ENCODE results near the gene GALNT6. TPM values are rescaled to one million over a fixed set of nuclear protein-coding genes. Genes with fewer than 3 reads are reported as not detected.
"Not testable (repeated sequence)": the region's sequence is repeated elsewhere in the genome, so short reads cannot be mapped to it uniquely, and the experiment has no call there.

Gene GALNT6
- total and polyA plus RNA-seq, 12 donors = 0.15 to 6.3 (median 0.81) TPM

DNA sequence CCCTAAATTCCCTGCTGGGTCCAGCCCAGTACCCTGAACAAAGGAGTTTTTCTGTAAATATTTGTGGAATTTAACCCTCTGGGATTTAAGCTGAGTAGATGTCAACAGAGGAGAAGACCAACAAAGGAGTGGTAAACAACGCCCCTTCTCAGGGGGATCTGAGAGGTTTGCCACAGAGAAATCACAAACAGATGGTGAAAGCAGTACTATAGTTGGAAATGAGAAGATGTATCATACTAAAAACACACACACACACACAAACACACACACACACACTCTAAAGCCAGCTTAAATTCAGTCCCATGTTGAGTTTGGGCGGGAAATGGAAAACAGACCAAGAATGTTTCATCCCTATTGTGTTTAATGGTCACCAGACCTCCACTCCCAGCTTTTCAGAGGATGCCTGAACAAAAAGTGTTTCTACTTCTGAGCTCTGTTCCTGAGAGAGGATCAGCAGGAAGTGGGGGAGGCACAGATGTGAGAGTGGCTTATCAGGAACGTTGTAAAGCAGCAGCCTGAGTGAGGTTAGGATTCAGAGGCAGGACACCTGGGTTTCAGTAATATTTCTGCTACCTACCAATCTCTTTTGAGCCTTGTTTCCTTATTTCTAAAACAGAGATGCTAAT, 70.4 kb downstream of the GALNT6 start:
- intact Hi-C loops (cut with DNase I) = no loop called here

GRCh38 chr12:51320311-51320694, 70.9 kb downstream of the GALNT6 start:
- no peak for TF ChIP-seq CTCF (IDR thresholded peaks at IDR 0.05)
- 74 to 75% methylated on average over 4 of the region's 4 CpGs for WGBS, 2 donors
- peaks cover 0 to 64% (median 0%) of the 10 kb centered on the region in 9 donors for H3K4me1 ChIP-seq

More for the DNA sequence above, 70.4 kb downstream of the GALNT6 start:
- Histone ChIP-seq H3K4me1 (peaks cover 0 to 69% (median 0%) of the 10 kb centered on the region in 9 donors), H3K27me3 (no peaks in the 10 kb centered on the region), H3K9me3 (no peaks in the 10 kb centered on the region), H3K36me3 (peaks cover 0 to 3% (median 0%) of the 10 kb centered on the region in 9 donors), H3K27ac (peak overlapping the region in 1 of 10 donors; percentile 99), H3K4me3 (peak overlapping the region in 1 of 10 donors; percentile 70)
- TF ChIP-seq CTCF (IDR thresholded peaks at IDR 0.05) = no peak
- DNase-seq (no peak), ATAC-seq (no peak)
- 22 to 28% methylated on average over 3 of the region's 3 CpGs for WGBS, 2 donors

DNA sequence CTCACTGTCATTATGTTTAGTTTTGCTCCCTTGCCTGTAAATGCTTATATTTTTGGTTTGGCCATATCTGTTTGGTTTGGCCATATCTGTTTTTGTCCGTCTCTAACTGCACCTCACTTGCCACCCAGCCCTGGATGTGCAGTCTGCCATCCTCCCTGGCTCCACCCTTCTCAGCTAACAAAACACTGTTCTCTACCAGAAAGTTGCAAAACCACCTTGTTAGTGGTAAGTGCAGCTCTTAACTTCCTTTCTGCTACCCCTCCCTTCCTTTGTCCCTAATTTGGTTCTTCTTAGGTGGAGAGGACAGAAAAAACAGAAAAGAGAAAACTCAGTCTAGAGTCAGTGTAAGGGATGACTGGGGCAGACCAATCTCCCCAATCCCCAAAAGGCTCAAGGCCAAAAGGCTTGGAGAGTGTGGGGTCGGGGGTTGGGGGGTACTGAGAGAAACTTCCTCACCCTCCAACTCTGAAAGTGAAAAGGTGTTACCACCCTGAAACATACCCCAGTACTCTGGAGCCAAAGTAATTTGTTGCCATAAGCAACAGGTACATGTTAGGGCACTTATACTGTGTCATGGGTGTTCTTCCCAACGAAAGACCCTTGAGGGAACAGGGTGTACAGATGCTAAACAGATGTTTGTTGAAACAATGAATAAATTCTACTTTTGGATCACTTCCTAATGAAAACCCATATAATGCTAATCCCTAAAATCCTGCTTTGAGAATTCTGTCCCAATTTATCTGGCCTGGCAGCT, 72.2 kb downstream of the GALNT6 start:
- WGBS, 2 donors = 69 to 70% methylated on average over 3 of the region's 3 CpGs
- H3K9me3 ChIP-seq = no peaks in the 10 kb centered on the region
- no peaks in the 10 kb centered on the region for H3K27me3 ChIP-seq
- H3K4me3 ChIP-seq = peak overlapping the region in 1 of 10 donors; percentile 12
- peak in 2 of 8 donors; percentile 44 to 64 for ATAC-seq
- intact Hi-C loops (cut with DNase I) = no loop called here
- peaks cover 0 to 10% (median 0%) of the 10 kb centered on the region in 9 donors for H3K36me3 ChIP-seq
- H3K27ac ChIP-seq = peak overlapping the region in 1 of 10 donors; percentile 99
- no peak for TF ChIP-seq CTCF (IDR thresholded peaks at IDR 0.05)
- no peak for DNase-seq
- peaks cover 0 to 52% (median 0%) of the 10 kb centered on the region in 9 donors for H3K4me1 ChIP-seq

More at GRCh38 chr12:51320311-51320694, 70.9 kb downstream of the GALNT6 start:
- Histone ChIP-seq H3K4me3 (no peak overlapping the region), H3K36me3 (peaks cover 0 to 3% (median 0%) of the 10 kb centered on the region in 9 donors), H3K9me3 (no peaks in the 10 kb centered on the region), H3K27me3 (no peaks in the 10 kb centered on the region), H3K27ac (peak overlapping the region in 1 of 10 donors; percentile 99)
- ATAC-seq (no peak), DNase-seq (no peak)
- intact Hi-C loops (cut with DNase I) = no loop called here

GRCh38 chr12:51318057-51318806, 73.0 kb downstream of the GALNT6 start:
- Histone ChIP-seq H3K4me3 (peak overlapping the region in 1 of 10 donors; percentile 12), H3K36me3 (peaks cover 0 to 18% (median 0%) of the 10 kb centered on the region in 9 donors), H3K4me1 (peaks cover 0 to 52% (median 0%) of the 10 kb centered on the region in 9 donors), H3K27ac (peak overlapping the region in 1 of 10 donors; percentile 99)
- H3K27me3 ChIP-seq; intact Hi-C loops (cut with DNase I); H3K9me3 ChIP-seq; DNase-seq; ATAC-seq: not testable (repeated sequence)
- 89 to 92% methylated on average over 8 of the region's 8 CpGs for WGBS, 2 donors
